Stimulated activated memory B cell treated with anti-CD40 and anti-IgM and Interleukin-4, amounts not matched to agents 10 μg/mL and 1 μg/mL and 100 μg/mL, for 72 hours (primary cell): ENCODE data around the gene COX19.

Experiments used
- ATAC-seq: fragments of 150-1000 bp; cut with Tn5 transposase; 2 replicates; pipeline ENCODE4 v1.10.0; 2021
- H3K27ac Mint-ChIP-seq: one replicate; pipeline ENCODE4 v1.8.0; 2022; ENCODE audit warnings: mild to moderate bottlenecking, mixed read lengths
- H3K27me3 Mint-ChIP-seq: one replicate; pipeline ENCODE4 v1.8.0; 2022; ENCODE audit warnings: mixed read lengths
- H3K36me3 Mint-ChIP-seq: one replicate; pipeline ENCODE4 v1.8.0; 2022; ENCODE audit warnings: mixed read lengths
- H3K4me1 Mint-ChIP-seq: one replicate; pipeline ENCODE4 v1.8.0; 2022; ENCODE audit warnings: mixed read lengths
- H3K4me3 Mint-ChIP-seq: one replicate; pipeline ENCODE4 v1.8.0; 2022; ENCODE audit warnings: mild to moderate bottlenecking, moderate library complexity, mixed read lengths
- H3K9me3 Mint-ChIP-seq: one replicate; pipeline ENCODE4 v1.8.0; 2022; ENCODE audit warnings: mixed read lengths

The COX19 gene

GRCh38 chr7:978416-979091 is 3.2 kb upstream of the COX19 start:
- Mint-ChIP-seq H3K4me1 (peaks cover 19% of the 10 kb centered on the region), H3K27ac (no peak overlapping the region), H3K9me3 (no peaks in the 10 kb centered on the region), H3K27me3 (peaks cover 6% of the 10 kb centered on the region), H3K36me3 (no peaks in the 10 kb centered on the region), H3K4me3 (no peak overlapping the region)
- no peak for ATAC-seq

- no peaks in the 10 kb centered on the region for H3K9me3 Mint-ChIP-seq
- no peak overlapping the region for H3K27ac Mint-ChIP-seq
- peaks cover 6% of the 10 kb centered on the region for H3K27me3 Mint-ChIP-seq
- no peaks in the 10 kb centered on the region for H3K36me3 Mint-ChIP-seq
- ATAC-seq: no peak
- H3K4me3 Mint-ChIP-seq: no peak overlapping the region
- H3K4me1 Mint-ChIP-seq: peaks cover 24% of the 10 kb centered on the region
Observed at GRCh38 chr7:978049-978346, 2.6 kb upstream of the COX19 start.

- peaks cover 6% of the 10 kb centered on the region for H3K27me3 Mint-ChIP-seq
- peaks cover 3% of the 10 kb centered on the region for H3K36me3 Mint-ChIP-seq
- no peak for ATAC-seq
- peaks cover 24% of the 10 kb centered on the region for H3K4me1 Mint-ChIP-seq
- H3K27ac Mint-ChIP-seq: no peak overlapping the region
- H3K4me3 Mint-ChIP-seq: no peak overlapping the region
- no peaks in the 10 kb centered on the region for H3K9me3 Mint-ChIP-seq
Observed at GRCh38 chr7:977326-978048, 2.1 kb upstream of the COX19 start.

GRCh38 chr7:976901-977325 is 1.6 kb upstream of the COX19 start:
- H3K4me3 Mint-ChIP-seq: no peak overlapping the region
- peaks cover 8% of the 10 kb centered on the region for H3K36me3 Mint-ChIP-seq
- H3K4me1 Mint-ChIP-seq: peaks cover 26% of the 10 kb centered on the region
- no peak for ATAC-seq
- no peak overlapping the region for H3K27ac Mint-ChIP-seq
- H3K27me3 Mint-ChIP-seq: no peaks in the 10 kb centered on the region
- H3K9me3 Mint-ChIP-seq: no peaks in the 10 kb centered on the region

- Mint-ChIP-seq H3K9me3 (no peaks in the 10 kb centered on the region), H3K4me1 (peaks cover 36% of the 10 kb centered on the region), H3K36me3 (peaks cover 17% of the 10 kb centered on the region), H3K27me3 (no peaks in the 10 kb centered on the region), H3K4me3 (peak overlapping the region; percentile 18), H3K27ac (peak overlapping the region; percentile 91)
- ATAC-seq: no peak
Observed at GRCh38 chr7:975702-976473, 539 bp upstream of the COX19 start.

- no peak for ATAC-seq
- Mint-ChIP-seq H3K36me3 (peaks cover 20% of the 10 kb centered on the region), H3K27me3 (no peaks in the 10 kb centered on the region), H3K4me1 (peaks cover 38% of the 10 kb centered on the region), H3K27ac (peak overlapping the region; percentile 91), H3K4me3 (peak overlapping the region; percentile 94), H3K9me3 (no peaks in the 10 kb centered on the region)
Observed at GRCh38 chr7:974172-974571, 1.2 kb downstream of the COX19 start.

- peak overlapping the region; percentile 12 for H3K4me3 Mint-ChIP-seq
- no peak for ATAC-seq
- H3K36me3 Mint-ChIP-seq: peaks cover 24% of the 10 kb centered on the region
- peaks cover 38% of the 10 kb centered on the region for H3K4me1 Mint-ChIP-seq
- H3K27ac Mint-ChIP-seq: no peak overlapping the region
- no peaks in the 10 kb centered on the region for H3K27me3 Mint-ChIP-seq
- H3K9me3 Mint-ChIP-seq: no peaks in the 10 kb centered on the region
Observed at GRCh38 chr7:973312-973711, 2.0 kb downstream of the COX19 start.

- H3K4me3 Mint-ChIP-seq: no peak overlapping the region
- no peaks in the 10 kb centered on the region for H3K9me3 Mint-ChIP-seq
- no peak for ATAC-seq
- H3K36me3 Mint-ChIP-seq: peaks cover 29% of the 10 kb centered on the region
- no peaks in the 10 kb centered on the region for H3K27me3 Mint-ChIP-seq
- H3K27ac Mint-ChIP-seq: no peak overlapping the region
- H3K4me1 Mint-ChIP-seq: peaks cover 34% of the 10 kb centered on the region
Observed at GRCh38 chr7:972676-973309, 2.6 kb downstream of the COX19 start.

- Mint-ChIP-seq H3K36me3 (peaks cover 36% of the 10 kb centered on the region), H3K27me3 (no peaks in the 10 kb centered on the region), H3K4me3 (no peak overlapping the region), H3K27ac (no peak overlapping the region), H3K4me1 (peaks cover 29% of the 10 kb centered on the region), H3K9me3 (no peaks in the 10 kb centered on the region)
- ATAC-seq: no peak
Observed at GRCh38 chr7:972110-972509, 3.2 kb downstream of the COX19 start.

- H3K36me3 Mint-ChIP-seq: peaks cover 47% of the 10 kb centered on the region
- no peak overlapping the region for H3K4me3 Mint-ChIP-seq
- H3K27me3 Mint-ChIP-seq: no peaks in the 10 kb centered on the region
- no peaks in the 10 kb centered on the region for H3K9me3 Mint-ChIP-seq
- peaks cover 40% of the 10 kb centered on the region for H3K4me1 Mint-ChIP-seq
- no peak for ATAC-seq
- peak overlapping the region; percentile 60 for H3K27ac Mint-ChIP-seq
Observed at GRCh38 chr7:970744-971143, 4.6 kb downstream of the COX19 start.

- H3K4me3 Mint-ChIP-seq: no peak overlapping the region
- H3K9me3 Mint-ChIP-seq: no peaks in the 10 kb centered on the region
- no peak overlapping the region for H3K27ac Mint-ChIP-seq
- ATAC-seq: no peak
- peaks cover 47% of the 10 kb centered on the region for H3K36me3 Mint-ChIP-seq
- no peaks in the 10 kb centered on the region for H3K27me3 Mint-ChIP-seq
- H3K4me1 Mint-ChIP-seq: peaks cover 48% of the 10 kb centered on the region
Observed at GRCh38 chr7:969403-969802, 5.9 kb downstream of the COX19 start.

- Mint-ChIP-seq H3K27me3 (peaks cover 2% of the 10 kb centered on the region), H3K4me3 (no peak overlapping the region), H3K4me1 (peaks cover 52% of the 10 kb centered on the region), H3K27ac (no peak overlapping the region), H3K36me3 (peaks cover 47% of the 10 kb centered on the region), H3K9me3 (no peaks in the 10 kb centered on the region)
- no peak for ATAC-seq
Observed at GRCh38 chr7:968205-969105, 6.9 kb downstream of the COX19 start.

- peaks cover 44% of the 10 kb centered on the region for H3K36me3 Mint-ChIP-seq
- ATAC-seq: no peak
- no peak overlapping the region for H3K4me3 Mint-ChIP-seq
- H3K27ac Mint-ChIP-seq: no peak overlapping the region
- peaks cover 54% of the 10 kb centered on the region for H3K4me1 Mint-ChIP-seq
- H3K9me3 Mint-ChIP-seq: no peaks in the 10 kb centered on the region
- H3K27me3 Mint-ChIP-seq: peaks cover 6% of the 10 kb centered on the region
Observed at GRCh38 chr7:967361-968082, 7.8 kb downstream of the COX19 start.
